Keratinocyte (primary cell): ENCODE measurements around the gene CEPT1.

Experiments
- CTCF ChIP-seq, 3 experiments: IDR thresholded peaks in 1 of 3; conservative IDR thresholded peaks in 1 of 3; optimal IDR thresholded peaks in 1 of 3; 2 replicates in 2 of 3; 3 replicates in 1 of 3; pipeline versions ENCODE3 to v1.5.1; 2011; ENCODE audit warnings: low read length in 3 of 3, mild to moderate bottlenecking in 3 of 3, moderate library complexity in 2 of 3, control low read depth in 1 of 3, inconsistent platforms in 1 of 3; ENCODE audit not compliant: insufficient read depth in 2 of 3; ENCODE audit errors: extremely low read depth in 1 of 3
- EZH2 ChIP-seq: IDR thresholded peaks from one replicate; pipeline ENCODE4 v1.6.1; 2012; ENCODE audit warnings: inconsistent platforms, mild to moderate bottlenecking, low read length, moderate library complexity

- TF ChIP-seq CTCF (optimal IDR thresholded peaks at IDR 0.05 in 1 of 3, IDR thresholded peaks at IDR 0.05 in 1 of 3, conservative IDR thresholded peaks at IDR 0.05 in 1 of 3; ENCODE audit: extremely low read depth in 1 of 3, insufficient read depth in 2 of 3, low read length in 3 of 3) (no peak), EZH2 (no peak)
Observed at GRCh38 chr1:111133866-111134265, 6.2 kb upstream of the CEPT1 start.
